Smooth muscle cell (in vitro differentiated cells): ENCODE results near the gene EML5. TPM values are rescaled to one million over a fixed set of nuclear protein-coding genes. Genes with fewer than 3 reads are reported as not detected.

Experiments
- DNase-seq: peaks from one replicate; lab custom pipeline; 2025; ENCODE audit not compliant: unreplicated experiment; lab: John Stamatoyannopoulos, UW
- H2AFZ ChIP-seq: fragments of 200-600 bp; sonication (generic); 2 replicates; pipeline ENCODE4 v1.6.0; 2016; ENCODE audit warnings: antibody characterized with exemption, low read depth, mild to moderate bottlenecking
- H3F3A ChIP-seq: fragments of 200-600 bp; sonication (generic); 2 replicates; pipeline ENCODE4 v1.6.0; 2017; ENCODE audit warnings: antibody characterized with exemption, low read depth
- H3K27ac ChIP-seq: fragments of 200-600 bp; sonication (generic); 2 replicates; pipeline ENCODE4 v1.5.1; 2016; ENCODE audit warnings: low read depth, mild to moderate bottlenecking
- H3K27me3 ChIP-seq: fragments of 200-600 bp; sonication (generic); 2 replicates; pipeline ENCODE4 v1.6.1; 2016; ENCODE audit warnings: low read depth, mild to moderate bottlenecking
- H3K36me3 ChIP-seq: fragments of 200-600 bp; sonication (generic); 2 replicates; pipeline ENCODE4 v1.5.1; 2016; ENCODE audit warnings: low read depth
- H3K4me1 ChIP-seq: fragments of 200-600 bp; sonication (generic); 2 replicates; pipeline ENCODE4 v1.5.1; 2016; ENCODE audit warnings: low read depth
- H3K4me2 ChIP-seq: fragments of 200-600 bp; sonication (generic); 2 replicates; pipeline ENCODE4 v1.6.0; 2016; ENCODE audit warnings: mild to moderate bottlenecking
- H3K4me3 ChIP-seq: fragments of 200-600 bp; sonication (generic); 2 replicates; pipeline ENCODE4 v1.5.1; 2016; ENCODE audit warnings: mild to moderate bottlenecking
- H3K79me2 ChIP-seq: fragments of 200-600 bp; sonication (generic); 2 replicates; pipeline ENCODE4 v1.6.0; 2016; ENCODE audit warnings: low read depth, mild to moderate bottlenecking
- H3K9ac ChIP-seq: fragments of 200-600 bp; sonication (generic); 2 replicates; pipeline ENCODE4 v1.6.0; 2016; ENCODE audit warnings: low read depth
- H3K9me3 ChIP-seq: fragments of 200-600 bp; sonication (generic); replicated peaks from 2 replicates; pipeline ENCODE4 v1.5.1; 2016; ENCODE audit warnings: low read depth
- H4K20me1 ChIP-seq: fragments of 200-600 bp; sonication (generic); 2 replicates; pipeline ENCODE4 v1.6.0; 2016; ENCODE audit warnings: low read depth
- CTCF ChIP-seq: fragments of 200-600 bp; sonication (generic); IDR thresholded peaks from 2 replicates; pipeline ENCODE4 v1.5.1; 2017; ENCODE audit warnings: borderline replicate concordance, mild to moderate bottlenecking, antibody characterized with exemption; ENCODE audit not compliant: insufficient read depth, poor library complexity, severe bottlenecking
- WGBS: methylation state at CpG from one replicate; pipeline ENCODE4 v1.1.7; 2016; ENCODE audit warnings: low lambda C conversion rate; 5-methylcytosine and 5-hydroxymethylcytosine counted together
- polyA plus RNA-seq: library from polyadenylated mRNA; unstranded; fragments of >200 nt; fragmentation: Nextera tagmentation; extraction: Ambion mirVana; gene quantifications from 2 replicates; pipeline ENCODE4 v1.2.1, GENCODE V29; 2016
- total RNA-seq: library from RNA; depleted of rRNA; stranded (reverse); fragments of >200 nt; gene quantifications from 2 replicates; pipeline ENCODE4 v1.2.3, GENCODE V29; 2014

The EML5 gene
- 0.13 and 0.31 TPM in 2 replicates for total RNA-seq
- not detected in 2 replicates for polyA plus RNA-seq

- Histone ChIP-seq H3K4me1 (peaks cover 3% of the 10 kb centered on the region), H3K79me2 (no peaks in the 10 kb centered on the region)
- WGBS: 1% methylated on average over 87 of the region's 111 CpGs
Observed at GRCh38 chr14:88792473-88793258, at the start of gene EML5. TSS of gene EML5 (minus strand) at chr14:88792953. CDS start at chr14:88792503, 450 bp downstream.

GRCh38 chr14:88842414-88842813 lies 49.7 kb upstream of the EML5 start:
- WGBS: 81% methylated on average over 1 of the region's 1 CpG
- Histone ChIP-seq H3F3A (no peaks in the 10 kb centered on the region), H4K20me1 (no peaks in the 10 kb centered on the region), H2AFZ (no peak overlapping the region), H3K36me3 (no peaks in the 10 kb centered on the region), H3K27me3 (no peaks in the 10 kb centered on the region), H3K27ac (peak overlapping the region; percentile 5), H3K4me3 (no peak overlapping the region), H3K9ac (no peak overlapping the region), H3K4me1 (peaks cover 4% of the 10 kb centered on the region), H3K9me3 (no peaks in the 10 kb centered on the region), H3K4me2 (peak overlapping the region; percentile 1), H3K79me2 (no peaks in the 10 kb centered on the region)
- DNase-seq: no peak
- TF ChIP-seq CTCF: no peak

More at GRCh38 chr14:88792473-88793258, at the start of gene EML5:
- peak; percentile 18 for DNase-seq
- Histone ChIP-seq H3K4me2 (peak within 1 kb of the TSS; percentile 90), H3K36me3 (no peaks in the 10 kb centered on the region), H3K9me3 (no peaks in the 10 kb centered on the region), H2AFZ (no peak within 1 kb of the TSS), H3K27me3 (peaks cover 70% of the 10 kb centered on the region), H3K4me3 (peak within 1 kb of the TSS; percentile 58), H3K9ac (no peak within 1 kb of the TSS), H3K27ac (no peak within 1 kb of the TSS), H4K20me1 (no peaks in the 10 kb centered on the region), H3F3A (no peaks in the 10 kb centered on the region)
- no peak for TF ChIP-seq CTCF

- Histone ChIP-seq H3K36me3 (no peaks in the 10 kb centered on the region), H3K79me2 (no peaks in the 10 kb centered on the region), H3K9ac (no peak overlapping the region), H3F3A (no peaks in the 10 kb centered on the region), H3K27ac (peak overlapping the region; percentile 5), H3K4me3 (no peak overlapping the region), H3K9me3 (no peaks in the 10 kb centered on the region), H3K27me3 (no peaks in the 10 kb centered on the region), H2AFZ (no peak overlapping the region), H3K4me2 (peak overlapping the region; percentile 1), H3K4me1 (peaks cover 4% of the 10 kb centered on the region), H4K20me1 (no peaks in the 10 kb centered on the region)
- DNase-seq: no peak
- WGBS: 74% methylated on average over 1 of the region's 1 CpG
- no peak for TF ChIP-seq CTCF
Observed at GRCh38 chr14:88841741-88842140, 49.0 kb upstream of the EML5 start.
